Keratinocyte (primary cell): ENCODE data around the gene CST4. TPM values are rescaled to one million over a fixed set of nuclear protein-coding genes. Genes with fewer than 3 reads are reported as not detected.
"Not testable (repeated sequence)": the region's sequence is repeated elsewhere in the genome, so short reads cannot be mapped to it uniquely, and the experiment has no call there.

ENCODE experiments used
- DNase-seq: peaks from one replicate; pipeline ENCODE4 v3.0.0-alpha.2; 2011; ENCODE audit warnings: low read depth, missing footprints, low spot score
- FAIRE-seq: peaks from 2 replicates; lab custom pipeline; 2011; peaks lifted over from hg19 to GRCh38; lab: Jason Lieb, UNC
- H2AFZ ChIP-seq: 2 replicates; pipeline ENCODE4 v1.6.0; 2012; ENCODE audit warnings: low read length, control low read depth, inconsistent platforms; ENCODE audit not compliant: control insufficient read depth
- H3K27ac ChIP-seq: 2 replicates; pipeline ENCODE4 v1.5.1; 2011; ENCODE audit warnings: low read length; ENCODE audit not compliant: control insufficient read depth, insufficient read depth
- H3K27me3 ChIP-seq: 3 replicates; pipeline ENCODE4 v1.6.0; 2011; ENCODE audit warnings: low read length; ENCODE audit not compliant: control insufficient read depth, insufficient read depth; ENCODE audit errors: extremely low read depth
- H3K36me3 ChIP-seq, 2 experiments: 2 replicates in 1 of 2; 3 replicates in 1 of 2; pipeline ENCODE4 v1.5.1; 2011; ENCODE audit warnings: low read length in 2 of 2, mild to moderate bottlenecking in 1 of 2; ENCODE audit not compliant: control insufficient read depth in 2 of 2, insufficient read depth in 2 of 2; ENCODE audit errors: extremely low read depth in 1 of 2
- H3K4me1 ChIP-seq: 3 replicates; pipeline ENCODE4 v1.5.1; 2011; ENCODE audit warnings: low read length; ENCODE audit not compliant: control insufficient read depth, insufficient read depth; ENCODE audit errors: extremely low read depth
- H3K4me2 ChIP-seq: 3 replicates; pipeline ENCODE4 v1.6.0; 2011; ENCODE audit warnings: low read depth, low read length; ENCODE audit not compliant: control insufficient read depth, insufficient read depth; ENCODE audit errors: extremely low read depth
- H3K4me3 ChIP-seq, 3 experiments: fragments of 200-600 bp in 1 of 3; sonication (generic) in 1 of 3; 2 replicates in 2 of 3; 3 replicates in 1 of 3; pipeline ENCODE4 v1.5.1; 2011 to 2016; ENCODE audit warnings: low read length in 3 of 3, mild to moderate bottlenecking in 3 of 3, control low read depth in 2 of 3, inconsistent platforms in 1 of 3, low read depth in 1 of 3, mixed read lengths in 1 of 3, mixed run types in 1 of 3, moderate library complexity in 1 of 3; ENCODE audit not compliant: control insufficient read depth in 2 of 3, insufficient read depth in 2 of 3; ENCODE audit errors: extremely low read depth in 1 of 3
- H3K79me2 ChIP-seq: 2 replicates; pipeline ENCODE4 v1.6.0; 2012; ENCODE audit warnings: low read length; ENCODE audit not compliant: control insufficient read depth, insufficient read depth
- H3K9ac ChIP-seq: 3 replicates; pipeline ENCODE4 v1.6.0; 2011; ENCODE audit warnings: low read length; ENCODE audit not compliant: control insufficient read depth, insufficient read depth; ENCODE audit errors: extremely low read depth
- H3K9me1 ChIP-seq: 3 replicates; pipeline ENCODE4 v1.6.0; 2011; ENCODE audit warnings: low read length; ENCODE audit not compliant: control insufficient read depth, insufficient read depth; ENCODE audit errors: extremely low read depth
- H3K9me3 ChIP-seq: 2 replicates; pipeline ENCODE4 v1.5.1; 2012; ENCODE audit warnings: low read depth, low read length; ENCODE audit not compliant: control insufficient read depth
- H4K20me1 ChIP-seq: 3 replicates; pipeline ENCODE4 v1.6.0; 2011; ENCODE audit warnings: low read length; ENCODE audit not compliant: control insufficient read depth, insufficient read depth; ENCODE audit errors: extremely low read depth
- CTCF ChIP-seq, 3 experiments: IDR thresholded peaks in 1 of 3; conservative IDR thresholded peaks in 1 of 3; optimal IDR thresholded peaks in 1 of 3; 2 replicates in 2 of 3; 3 replicates in 1 of 3; pipeline versions ENCODE3 to v1.5.1; 2011; ENCODE audit warnings: low read length in 3 of 3, mild to moderate bottlenecking in 3 of 3, moderate library complexity in 2 of 3, control low read depth in 1 of 3, inconsistent platforms in 1 of 3; ENCODE audit not compliant: insufficient read depth in 2 of 3; ENCODE audit errors: extremely low read depth in 1 of 3
- EZH2 ChIP-seq: IDR thresholded peaks from one replicate; pipeline ENCODE4 v1.6.1; 2012; ENCODE audit warnings: inconsistent platforms, mild to moderate bottlenecking, low read length, moderate library complexity
- dilution Hi-C: fragments of 300-500 bp; cut with MboI; formaldehyde crosslinking; loops from one replicate; pipeline ENCODE4 v1.7.0; 2020; ENCODE audit warnings: low sequenced_read_pairs; ENCODE audit not compliant: extremely low pct_ligation_motif_present
- polyA plus RNA-seq, 5 experiments: library from polyadenylated mRNA; depleted of rRNA in 3 of 5; stranded (reverse) in 3 of 5; stranded (forward) in 1 of 5; unstranded in 1 of 5; fragments of >200 nt; gene quantifications; 1 replicate in 1 of 5; 2 replicates in 3 of 5; 3 replicates in 1 of 5; pipeline versions ENCODE4 v1.2.1 to v1.2.3, GENCODE V29; 2011 to 2012; ENCODE audit warnings: missing spikeins in 2 of 5, low read depth in 1 of 5, low replicate concordance in 1 of 5

The CST4 gene
- polyA plus RNA-seq, 1 donor (not counting 4 experiments of a cell fraction or from before 2014, with no cell fraction given), result not detected

- no peaks in the 10 kb centered on the region for H4K20me1 ChIP-seq
- no peaks in the 10 kb centered on the region for H3K9me1 ChIP-seq
- no peak overlapping the region for H3K9ac ChIP-seq
- no peak overlapping the region for H3K27ac ChIP-seq
- H3K27me3 ChIP-seq, result no peaks in the 10 kb centered on the region
- H3K4me3 ChIP-seq, result no peak overlapping the region
- no peaks in the 10 kb centered on the region for H3K9me3 ChIP-seq
- dilution Hi-C loops, result no loop called here
- FAIRE-seq (no peak), DNase-seq (no peak)
- H3K4me1 ChIP-seq, result no peaks in the 10 kb centered on the region
- no peak overlapping the region for H3K4me2 ChIP-seq
- no peaks in the 10 kb centered on the region for H3K79me2 ChIP-seq
- TF ChIP-seq CTCF (optimal IDR thresholded peaks at IDR 0.05 in 1 of 3, IDR thresholded peaks at IDR 0.05 in 1 of 3, conservative IDR thresholded peaks at IDR 0.05 in 1 of 3; ENCODE audit: extremely low read depth in 1 of 3, insufficient read depth in 2 of 3, low read length in 3 of 3) (no peak), EZH2 (no peak)
- H2AFZ ChIP-seq, result no peak overlapping the region
- no peaks in the 10 kb centered on the region for H3K36me3 ChIP-seq
Measured at GRCh38 chr20:23697947-23698346, 9.1 kb upstream of the CST4 start.

DNA sequence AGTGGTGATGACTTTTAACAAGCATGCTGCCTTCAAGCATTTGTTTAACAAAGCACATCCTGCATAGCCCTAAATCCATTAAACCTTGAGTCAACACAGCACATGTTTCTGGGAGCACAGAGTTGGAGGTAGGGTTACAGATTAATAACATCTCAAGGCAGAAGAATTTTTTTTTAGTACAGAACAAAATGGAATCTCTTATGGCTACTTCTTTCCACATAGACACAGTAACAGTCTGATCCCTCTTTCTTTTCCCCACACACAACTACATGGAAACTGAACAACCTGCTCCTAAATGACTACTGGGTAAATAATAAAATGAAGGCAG, 6.2 kb upstream of the CST4 start:
- H3K9me3 ChIP-seq, DNase-seq: not testable (repeated sequence)

DNA sequence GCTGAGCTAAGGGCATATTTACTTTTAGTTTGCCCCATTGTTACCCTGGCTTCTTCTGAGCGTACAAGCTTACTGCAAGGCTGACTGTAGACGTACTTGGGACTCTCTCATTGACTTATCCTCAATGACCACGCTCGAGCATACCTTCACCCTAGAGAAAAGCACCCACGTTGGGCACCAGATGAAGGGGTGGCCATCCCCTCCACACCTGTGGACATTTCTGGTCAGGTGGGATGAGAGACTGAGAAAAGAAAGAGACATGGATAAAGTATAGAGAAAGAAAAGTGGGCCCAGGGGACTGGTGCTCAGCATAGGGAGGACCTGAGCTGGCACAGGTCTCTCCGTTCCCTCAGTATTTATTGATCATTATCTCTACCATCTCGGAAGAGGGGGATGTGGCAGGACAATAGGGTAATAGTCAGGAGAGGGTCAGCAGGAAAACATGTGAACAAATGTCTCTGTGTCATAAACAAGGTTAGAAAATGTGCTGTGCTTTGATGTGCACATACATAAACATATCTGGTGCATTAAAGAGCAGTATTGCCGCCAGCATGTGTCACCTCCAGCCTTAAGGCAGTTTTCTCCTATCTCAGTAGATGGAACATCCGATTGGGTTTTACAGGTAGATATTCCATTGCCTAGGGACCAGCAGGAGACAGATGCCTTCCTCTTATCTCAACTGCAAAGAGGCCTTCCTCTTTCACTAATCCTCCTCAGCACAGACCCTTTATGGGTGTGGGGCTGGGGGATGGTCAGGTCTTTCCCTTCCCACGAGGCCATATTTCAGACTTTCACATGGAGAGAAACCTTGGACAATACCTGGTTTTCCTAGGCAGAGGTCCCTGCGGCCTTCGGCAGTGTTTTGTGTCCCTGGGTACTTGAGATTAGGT, 5.6 kb upstream of the CST4 start:
- H3K27ac ChIP-seq, H3K9ac ChIP-seq, dilution Hi-C loops, H3K4me2 ChIP-seq, H3K9me1 ChIP-seq, DNase-seq, H3K4me1 ChIP-seq, H3K4me3 ChIP-seq, H2AFZ ChIP-seq, H3K79me2 ChIP-seq, H4K20me1 ChIP-seq, H3K27me3 ChIP-seq, FAIRE-seq, H3K36me3 ChIP-seq, H3K9me3 ChIP-seq: not testable (repeated sequence)

More for the DNA sequence above, 6.2 kb upstream of the CST4 start:
- H4K20me1 ChIP-seq, H3K4me2 ChIP-seq, H2AFZ ChIP-seq, H3K4me1 ChIP-seq, H3K9ac ChIP-seq, dilution Hi-C loops, H3K27ac ChIP-seq, H3K36me3 ChIP-seq, H3K9me1 ChIP-seq, H3K27me3 ChIP-seq, H3K79me2 ChIP-seq, FAIRE-seq, H3K4me3 ChIP-seq: not testable (repeated sequence)

DNA sequence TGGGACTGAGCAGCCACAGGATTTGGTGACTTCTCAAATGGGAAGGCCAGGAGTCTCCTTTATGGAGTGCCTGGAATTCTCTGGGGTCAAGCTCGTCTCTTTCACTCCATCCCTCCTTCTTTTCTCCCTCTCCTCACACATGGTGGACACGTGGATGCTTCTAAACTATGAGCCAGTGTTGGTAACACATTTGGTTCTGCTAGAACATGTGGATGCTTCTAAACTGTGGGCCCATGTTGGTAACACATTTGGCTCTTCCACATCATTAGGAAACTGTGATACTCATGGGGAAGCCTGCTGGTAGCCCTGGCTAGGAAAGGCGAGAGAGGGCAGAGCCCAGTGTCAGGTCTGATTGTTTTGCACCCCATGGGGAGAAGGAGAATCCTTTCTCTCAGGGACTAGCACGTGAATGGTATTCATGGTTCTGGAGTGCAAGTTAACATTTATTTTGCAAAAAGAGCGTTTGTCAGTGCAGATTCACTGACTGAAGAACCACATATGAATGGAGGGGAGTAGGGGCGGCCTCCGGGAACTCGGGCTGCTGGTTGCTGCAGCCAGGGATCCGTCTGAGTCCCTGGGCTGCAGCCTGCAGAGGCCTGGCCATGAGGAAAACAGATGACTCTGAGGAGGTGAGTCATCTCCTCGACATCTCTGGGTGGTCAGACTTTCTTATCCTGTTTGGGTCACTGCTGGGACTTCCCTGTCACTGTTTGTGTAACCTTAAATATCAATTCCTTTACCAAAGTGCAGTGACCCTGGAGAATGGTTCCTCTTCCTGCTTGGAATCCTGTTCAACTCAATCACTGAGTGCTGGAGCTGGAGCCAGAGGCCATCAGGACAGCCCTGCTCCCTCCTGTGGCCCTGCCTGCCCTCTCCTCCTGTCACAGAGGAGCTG, 4.1 kb upstream of the CST4 start:
- H3K4me1 ChIP-seq, H3K79me2 ChIP-seq, H3K9me3 ChIP-seq, H3K9me1 ChIP-seq, H3K27me3 ChIP-seq, H4K20me1 ChIP-seq, H2AFZ ChIP-seq, FAIRE-seq, H3K36me3 ChIP-seq, H3K4me2 ChIP-seq, dilution Hi-C loops, H3K27ac ChIP-seq, H3K4me3 ChIP-seq, DNase-seq, H3K9ac ChIP-seq: not testable (repeated sequence)
